Transverse colon (tissue), 4 donors: ENCODE results near the gene C16orf96.

Source experiments
- CTCF ChIP-seq, 5 experiments: fragments of 200-600 bp in 3 of 5; fragments of 450-650 bp in 2 of 5; sonication (generic) in 3 of 5; IDR thresholded peaks; 1 replicate in 2 of 5; 2 replicates in 3 of 5; pipeline ENCODE4 v1.5.1; 2016 to 2017; ENCODE audit warnings: antibody characterized with exemption in 5 of 5, inconsistent platforms in 3 of 5, mild to moderate bottlenecking in 2 of 5, moderate library complexity in 1 of 5
- EP300 ChIP-seq: sonication (generic); formaldehyde crosslinking; IDR thresholded peaks from one replicate; pipeline ENCODE4 v1.6.1; 2017; ENCODE audit warnings: antibody characterized with exemption, low read depth
- POLR2A ChIP-seq: fragments of 450-650 bp; IDR thresholded peaks from one replicate; pipeline ENCODE4 v1.6.1; 2016; ENCODE audit warnings: antibody characterized with exemption, mild to moderate bottlenecking, moderate library complexity
- POLR2AphosphoS5 ChIP-seq, 3 donors: sonication (generic); formaldehyde crosslinking; IDR thresholded peaks; one replicate each; pipeline ENCODE4 v1.6.1; 2016; ENCODE audit warnings: antibody characterized with exemption in 3 of 3

GRCh38 chr16:4509420-4509819 is 46.7 kb upstream of the C16orf96 start:
- TF ChIP-seq CTCF (IDR thresholded peaks at IDR 0.05) (no peak), EP300 (no peak), POLR2A (no peak), POLR2AphosphoS5 (IDR thresholded peaks at IDR 0.05) (no peak)
